Activated naive CD8-positive, alpha-beta T cell treated with anti-CD3 and anti-CD28 coated beads, Interleukin-2, amount 10 ng/mL, durations not matched to agents 7 days and 5 days (primary cell): ENCODE data around the gene BRDT. TPM values are rescaled to one million over a fixed set of nuclear protein-coding genes. Genes with fewer than 3 reads are reported as not detected.
"Not testable (repeated sequence)": the region's sequence is repeated elsewhere in the genome, so short reads cannot be mapped to it uniquely, and the experiment has no call there.

Experiments used
- ATAC-seq: fragments of 150-1000 bp; cut with Tn5 transposase; one replicate; pipeline ENCODE4 v1.10.0; 2021; ENCODE audit warnings: low read depth, moderate library complexity
- POLR2A ChIA-PET: fragments of 350-600 bp; sonication (Branson Sonifier 250); formaldehyde crosslinking; loops from one replicate; lab custom pipeline; 2021; ENCODE audit warnings: antibody characterized with exemption; lab: Charles Lee
- DNase-seq: peaks from one replicate; pipeline ENCODE4 v3.0.0; 2021
- H3K27ac Mint-ChIP-seq: one replicate; pipeline ENCODE4 v1.8.0; 2022; ENCODE audit warnings: mild to moderate bottlenecking, mixed read lengths
- H3K27me3 Mint-ChIP-seq: one replicate; pipeline ENCODE4 v1.8.0; 2022; ENCODE audit warnings: mild to moderate bottlenecking, moderate library complexity, mixed read lengths
- H3K36me3 Mint-ChIP-seq: one replicate; pipeline ENCODE4 v1.8.0; 2021; ENCODE audit warnings: mild to moderate bottlenecking, mixed read lengths
- H3K4me1 Mint-ChIP-seq: one replicate; pipeline ENCODE4 v1.8.0; 2021; ENCODE audit warnings: mixed read lengths
- H3K4me3 Mint-ChIP-seq: one replicate; pipeline ENCODE4 v1.8.0; 2022; ENCODE audit warnings: mild to moderate bottlenecking, moderate library complexity, mixed read lengths
- H3K9me3 Mint-ChIP-seq: one replicate; pipeline ENCODE4 v1.8.0; 2021; ENCODE audit warnings: mixed read lengths
- total RNA-seq, 2 experiments: library from RNA; stranded (reverse); gene quantifications; one replicate each; pipeline ENCODE4 v1.2.3, GENCODE V29; 2021

Gene BRDT
- total RNA-seq, 2 experiments from 2014 or later, result not detected

DNA sequence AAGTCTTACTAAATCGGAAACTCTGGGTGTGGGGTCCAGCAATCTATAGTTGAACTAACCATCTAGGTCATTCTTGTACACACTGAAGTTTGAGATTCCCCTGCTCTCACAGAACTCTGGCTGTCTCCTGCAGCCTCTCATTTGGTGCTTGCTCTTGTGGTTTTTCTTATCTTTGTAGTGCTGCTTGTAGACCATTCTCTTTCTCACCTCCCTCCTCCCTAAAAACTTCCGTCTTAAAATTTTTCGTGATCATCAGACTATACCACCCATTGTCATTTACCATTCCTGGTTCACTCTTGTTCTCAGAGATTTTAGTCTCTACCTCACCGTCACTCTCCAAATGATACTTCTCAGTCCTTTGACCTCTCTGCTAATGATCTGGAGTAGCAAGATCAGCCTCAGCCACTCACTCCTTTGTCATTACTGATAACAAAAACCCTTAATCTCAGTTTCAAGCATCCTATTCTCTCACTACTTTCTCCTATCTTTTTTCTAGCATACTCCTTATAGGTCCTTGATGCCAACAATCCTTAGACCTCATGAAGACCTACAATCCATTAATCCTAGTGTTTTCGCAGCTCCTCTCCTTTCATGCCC is 67.6 kb downstream of the BRDT start:
- no peaks in the 10 kb centered on the region for H3K9me3 Mint-ChIP-seq

DNA sequence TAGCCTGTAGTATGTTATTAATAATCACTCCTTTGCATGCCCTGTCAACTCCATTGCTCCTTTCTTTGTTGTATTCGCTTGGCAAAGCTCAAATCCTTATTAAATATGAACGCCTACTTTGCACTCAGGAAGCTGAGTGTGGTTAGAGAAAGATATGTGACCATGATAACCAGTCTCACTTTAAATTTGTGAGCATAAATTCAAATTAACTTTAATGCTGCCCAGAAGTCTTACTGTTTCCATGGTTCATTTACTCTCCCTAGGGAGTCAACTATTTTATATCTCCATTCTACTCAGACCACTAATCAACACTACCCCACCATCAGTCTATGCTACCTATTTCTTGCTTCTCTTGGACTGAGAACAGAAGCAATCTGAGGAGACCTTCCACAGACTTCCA is 68.5 kb downstream of the BRDT start:
- Mint-ChIP-seq H3K27ac (no peak overlapping the region), H3K36me3 (no peaks in the 10 kb centered on the region), H3K9me3 (no peaks in the 10 kb centered on the region), H3K4me1 (peaks cover 9% of the 10 kb centered on the region), H3K27me3 (peaks cover 9% of the 10 kb centered on the region), H3K4me3 (no peak overlapping the region)
- POLR2A ChIA-PET, result no interaction called here
- ATAC-seq (no peak), DNase-seq (no peak)

More for the DNA sequence above, 67.6 kb downstream of the BRDT start:
- POLR2A ChIA-PET, result no interaction called here
- ATAC-seq (no peak), DNase-seq (no peak)
- H3K36me3 Mint-ChIP-seq, result no peaks in the 10 kb centered on the region
- H3K27ac Mint-ChIP-seq, result no peak overlapping the region
- H3K4me1 Mint-ChIP-seq, result peaks cover 9% of the 10 kb centered on the region
- H3K4me3 Mint-ChIP-seq, result no peak overlapping the region
- peaks cover 6% of the 10 kb centered on the region for H3K27me3 Mint-ChIP-seq

DNA sequence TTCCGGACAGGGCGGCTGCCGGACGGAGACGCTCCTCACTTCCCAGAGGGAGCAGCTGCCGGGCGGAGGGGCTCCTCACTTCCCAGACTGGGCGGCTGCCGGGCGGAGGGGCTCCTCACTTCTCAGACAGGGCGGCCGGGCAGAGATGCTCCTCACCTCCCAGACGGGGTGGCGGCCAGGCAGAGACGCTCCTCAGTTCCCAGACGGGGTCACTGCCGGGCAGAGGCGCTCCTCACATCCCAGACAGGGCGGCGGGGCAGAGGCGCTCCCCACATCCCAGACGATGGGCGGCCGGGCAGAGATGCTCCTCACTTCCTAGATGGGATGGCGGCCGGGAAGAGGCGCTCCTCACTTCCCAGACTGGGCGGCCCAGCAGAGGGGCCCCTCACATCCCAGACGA is 76.8 kb downstream of the BRDT start:
- peaks cover 31% of the 10 kb centered on the region for H3K27me3 Mint-ChIP-seq
- DNase-seq, result not testable (repeated sequence)

DNA sequence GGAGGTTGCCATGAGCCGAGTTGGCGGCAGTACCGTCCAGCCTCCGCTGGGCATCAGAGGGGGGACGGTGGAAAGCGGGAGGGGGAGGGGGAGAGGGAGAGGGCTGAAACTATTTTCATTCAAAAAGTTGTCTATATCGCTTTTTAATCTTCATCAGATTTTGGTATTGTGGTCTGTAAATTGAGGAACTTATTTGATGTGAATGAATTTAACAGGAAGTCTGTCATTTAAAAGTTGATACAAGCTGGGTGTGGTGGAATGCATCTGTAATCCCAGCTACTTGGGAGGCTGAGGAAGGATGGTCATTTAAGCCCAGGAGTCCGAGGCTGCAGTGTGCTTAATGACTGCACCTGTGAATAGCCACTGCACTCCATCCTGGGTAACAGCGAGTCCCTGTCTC is 77.6 kb downstream of the BRDT start:
- Mint-ChIP-seq H3K9me3 (peaks cover 8% of the 10 kb centered on the region), H3K4me3 (no peak overlapping the region), H3K27ac (no peak overlapping the region), H3K4me1 (peaks cover 7% of the 10 kb centered on the region), H3K27me3 (peaks cover 35% of the 10 kb centered on the region), H3K36me3 (peaks cover 3% of the 10 kb centered on the region)
- POLR2A ChIA-PET, result interaction anchor here (0.7 kb wide), 1 partner anchor 54 kb away, joined by 5 read pairs; no protein-coding TSS in a partner anchor
- ATAC-seq (no peak), DNase-seq (no peak)

More for the DNA sequence above, 76.8 kb downstream of the BRDT start:
- H3K4me1 Mint-ChIP-seq, ATAC-seq, POLR2A ChIA-PET, H3K4me3 Mint-ChIP-seq, H3K36me3 Mint-ChIP-seq, H3K27ac Mint-ChIP-seq, H3K9me3 Mint-ChIP-seq: not testable (repeated sequence)

DNA sequence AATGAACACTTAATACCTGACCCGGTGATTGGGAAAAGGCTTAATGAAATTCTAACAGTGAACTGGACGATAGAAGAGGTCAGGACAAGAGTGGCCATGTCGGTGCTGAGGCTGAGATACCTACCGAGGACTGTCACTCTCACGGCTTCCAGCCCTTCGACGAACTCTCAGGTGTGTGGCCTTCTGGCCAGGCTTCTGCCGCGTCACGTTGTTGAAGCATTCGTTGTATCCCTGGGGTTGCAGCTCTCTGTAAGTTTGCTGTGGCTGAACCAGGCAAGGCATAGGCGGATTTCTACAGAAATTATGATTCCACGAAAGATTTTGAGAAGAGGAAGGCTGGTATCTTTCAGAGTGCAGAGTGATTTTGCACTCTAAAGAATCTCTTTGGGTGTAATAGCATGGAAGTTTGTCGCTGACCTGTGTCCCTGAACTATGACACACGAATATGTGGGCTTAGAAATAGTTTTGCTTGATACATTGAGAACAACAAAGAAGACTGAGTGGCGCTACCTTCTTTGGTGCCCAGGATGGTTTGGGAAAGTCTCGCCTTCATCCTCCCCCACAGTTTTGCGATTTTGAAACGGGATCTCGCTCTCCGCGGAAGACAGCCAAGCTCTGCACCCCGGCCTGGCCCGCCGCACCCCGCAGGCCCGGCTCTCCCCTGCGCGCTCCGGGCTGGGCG is 80.2 kb downstream of the BRDT start:
- H3K27ac Mint-ChIP-seq, result no peak overlapping the region
- DNase-seq (no peak), ATAC-seq (no peak)
- H3K9me3 Mint-ChIP-seq, result no peaks in the 10 kb centered on the region
- POLR2A ChIA-PET, result no interaction called here
- H3K4me1 Mint-ChIP-seq, result peaks cover 7% of the 10 kb centered on the region
- peaks cover 28% of the 10 kb centered on the region for H3K27me3 Mint-ChIP-seq
- peak overlapping the region; percentile 54 for H3K4me3 Mint-ChIP-seq
- no peaks in the 10 kb centered on the region for H3K36me3 Mint-ChIP-seq

DNA sequence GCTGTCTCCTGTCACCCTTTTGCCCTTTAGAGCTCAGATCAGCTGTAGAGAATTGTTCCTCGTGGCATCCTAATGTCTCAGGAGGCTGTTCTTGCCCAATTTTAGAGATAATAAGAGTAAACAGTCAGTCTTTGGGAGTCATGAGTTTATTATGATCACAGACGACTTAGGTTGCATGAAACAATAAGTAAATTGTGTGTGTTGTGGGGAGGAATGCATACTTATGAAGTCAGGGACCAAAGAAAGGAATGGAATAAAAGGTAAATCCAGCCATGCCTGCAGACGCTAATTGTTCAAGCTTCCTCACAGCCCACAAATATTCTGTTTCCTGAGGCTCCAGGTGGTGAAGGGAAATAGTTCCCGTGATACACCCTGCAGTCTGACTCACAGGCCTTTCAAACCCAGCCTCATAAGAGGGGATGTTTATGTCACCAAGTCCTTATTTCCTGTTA is 81.5 kb downstream of the BRDT start:
- H3K4me1 Mint-ChIP-seq, result peaks cover 7% of the 10 kb centered on the region

DNA sequence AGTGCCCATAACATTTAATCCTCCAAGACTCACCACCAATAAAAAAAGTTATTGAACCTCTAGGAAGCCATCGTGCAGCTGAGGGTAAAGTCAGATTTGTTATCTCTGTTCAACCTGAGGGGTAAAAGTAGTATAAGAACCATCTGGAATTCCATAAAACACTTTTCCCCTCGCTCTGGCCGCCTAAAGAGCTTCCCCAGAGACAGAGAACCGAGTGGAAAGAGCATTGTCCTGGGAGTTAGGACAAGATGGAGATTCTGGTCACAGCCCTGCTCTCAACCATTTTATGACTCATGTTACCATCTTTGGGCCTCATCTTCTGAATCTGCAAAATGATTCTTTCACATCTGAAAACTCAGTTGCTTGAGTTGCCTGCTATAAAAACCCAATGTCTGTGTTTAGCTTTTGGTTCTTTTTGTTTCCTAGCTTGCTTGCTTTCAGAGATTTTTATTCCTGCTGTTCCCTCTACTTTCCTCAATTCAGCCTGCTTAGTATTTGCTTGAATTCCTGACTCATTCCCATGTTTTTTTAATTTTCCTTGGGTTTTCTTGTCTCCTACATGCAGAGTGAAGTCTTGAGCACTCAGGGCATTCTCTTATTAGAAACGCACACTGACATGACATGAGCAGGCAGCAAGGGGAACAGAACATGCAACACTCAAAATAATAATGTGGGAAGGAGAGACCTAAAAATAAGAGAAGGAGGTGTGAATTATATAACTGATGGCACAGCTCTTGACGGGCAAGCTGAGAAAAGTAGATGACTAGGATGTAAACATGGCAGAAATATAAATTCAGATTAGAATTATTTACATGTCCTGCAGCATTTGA is 82.3 kb downstream of the BRDT start:
- H3K27me3 Mint-ChIP-seq, result peaks cover 39% of the 10 kb centered on the region
- ATAC-seq (no peak), DNase-seq (no peak)
- H3K27ac Mint-ChIP-seq, result no peak overlapping the region
- no peaks in the 10 kb centered on the region for H3K9me3 Mint-ChIP-seq
- no peak overlapping the region for H3K4me3 Mint-ChIP-seq
- POLR2A ChIA-PET, result no interaction called here
- H3K36me3 Mint-ChIP-seq, result no peaks in the 10 kb centered on the region
- peaks cover 7% of the 10 kb centered on the region for H3K4me1 Mint-ChIP-seq

More for the DNA sequence above, 81.5 kb downstream of the BRDT start:
- ATAC-seq (no peak), DNase-seq (no peak)
- H3K36me3 Mint-ChIP-seq, result no peaks in the 10 kb centered on the region
- H3K4me3 Mint-ChIP-seq, result peak overlapping the region; percentile 69
- H3K27ac Mint-ChIP-seq, result no peak overlapping the region
- peaks cover 35% of the 10 kb centered on the region for H3K27me3 Mint-ChIP-seq
- POLR2A ChIA-PET, result no interaction called here
- H3K9me3 Mint-ChIP-seq, result no peaks in the 10 kb centered on the region

DNA sequence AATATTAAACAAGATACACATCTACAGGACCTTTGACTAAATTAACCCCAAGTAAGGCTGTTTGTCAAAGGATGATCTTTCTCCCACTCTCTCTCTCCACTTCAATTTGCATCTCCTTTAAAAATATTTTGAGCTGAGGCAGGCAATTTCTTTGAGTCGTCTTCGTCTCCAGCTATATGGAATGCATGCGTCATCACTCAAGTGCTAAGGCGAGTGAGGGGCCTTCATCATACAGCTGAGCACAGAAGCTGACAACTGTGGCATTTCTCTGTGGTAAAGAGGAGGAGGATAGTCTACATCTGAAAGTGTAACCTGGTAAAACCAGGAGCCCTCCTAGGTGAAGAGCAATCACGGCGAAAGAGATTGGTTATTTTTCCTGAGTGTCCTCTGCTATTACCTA is 88.2 kb downstream of the BRDT start:
- H3K4me3 Mint-ChIP-seq, result no peak overlapping the region
- POLR2A ChIA-PET, result no interaction called here

DNA sequence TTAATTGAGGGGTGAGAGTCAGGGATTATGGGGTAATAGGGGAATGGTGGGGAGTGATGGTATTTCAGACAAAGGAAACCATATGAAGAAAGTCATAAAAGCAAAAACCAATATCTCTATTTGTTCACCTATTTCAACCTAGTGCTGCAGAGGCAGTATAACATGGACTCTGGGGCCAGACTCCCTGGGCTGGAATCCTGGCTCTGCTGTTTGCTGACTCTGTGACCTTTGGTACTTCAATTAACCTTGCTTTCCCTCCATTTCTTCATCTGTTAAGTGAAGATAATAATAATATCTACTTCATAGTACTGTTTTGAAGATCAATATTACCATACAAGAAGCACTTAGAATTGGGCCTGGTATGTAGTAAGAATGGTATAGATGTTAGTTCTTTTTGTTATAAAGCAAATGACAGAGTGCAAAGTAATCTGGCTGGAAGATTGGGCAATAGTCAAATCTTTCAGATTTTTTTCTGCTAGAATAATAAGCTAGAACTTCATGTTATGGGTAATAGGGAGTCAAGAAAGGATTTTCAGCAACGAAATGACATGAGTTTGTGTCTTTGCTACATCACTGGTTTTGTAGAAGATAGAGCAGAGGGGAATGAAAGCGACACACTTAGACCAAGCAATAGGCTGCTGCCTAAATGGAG is 89.6 kb downstream of the BRDT start:
- Mint-ChIP-seq H3K27ac (no peak overlapping the region), H3K4me3 (no peak overlapping the region), H3K4me1 (no peaks in the 10 kb centered on the region), H3K27me3 (peaks cover 24% of the 10 kb centered on the region), H3K36me3 (no peaks in the 10 kb centered on the region), H3K9me3 (no peaks in the 10 kb centered on the region)
- POLR2A ChIA-PET, result no interaction called here
- DNase-seq (no peak), ATAC-seq (no peak)

More for the DNA sequence above, 88.2 kb downstream of the BRDT start:
- peaks cover 24% of the 10 kb centered on the region for H3K27me3 Mint-ChIP-seq
- no peaks in the 10 kb centered on the region for H3K36me3 Mint-ChIP-seq
- no peak overlapping the region for H3K27ac Mint-ChIP-seq
- H3K9me3 Mint-ChIP-seq, result no peaks in the 10 kb centered on the region
- no peaks in the 10 kb centered on the region for H3K4me1 Mint-ChIP-seq
- ATAC-seq, result no peak
- DNase-seq, result no peak

DNA sequence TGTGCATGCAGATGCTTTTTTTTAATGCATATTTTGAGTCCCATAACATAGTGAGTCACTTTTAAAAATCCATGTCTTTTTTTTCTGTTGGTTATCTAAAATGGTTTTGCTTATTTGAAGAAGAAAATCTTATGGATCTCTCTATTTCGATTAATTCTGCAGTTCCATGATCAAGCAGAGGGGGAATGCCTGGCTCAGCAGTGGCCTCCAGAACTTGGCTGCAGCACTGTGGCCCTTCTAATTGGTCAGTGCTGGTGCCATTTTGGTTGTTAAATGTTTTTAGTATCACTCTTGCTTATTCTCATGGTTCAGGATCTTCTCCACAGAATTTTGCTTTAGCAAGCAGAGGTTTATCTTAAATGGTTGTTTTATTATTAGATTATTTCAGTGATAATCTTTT is 91.8 kb downstream of the BRDT start:
- no peak overlapping the region for H3K27ac Mint-ChIP-seq
- no peaks in the 10 kb centered on the region for H3K36me3 Mint-ChIP-seq
- H3K9me3 Mint-ChIP-seq, result no peaks in the 10 kb centered on the region
- H3K4me3 Mint-ChIP-seq, result no peak overlapping the region
- ATAC-seq (no peak), DNase-seq (no peak)
- H3K4me1 Mint-ChIP-seq, result no peaks in the 10 kb centered on the region
- POLR2A ChIA-PET, result no interaction called here
- H3K27me3 Mint-ChIP-seq, result peaks cover 13% of the 10 kb centered on the region

DNA sequence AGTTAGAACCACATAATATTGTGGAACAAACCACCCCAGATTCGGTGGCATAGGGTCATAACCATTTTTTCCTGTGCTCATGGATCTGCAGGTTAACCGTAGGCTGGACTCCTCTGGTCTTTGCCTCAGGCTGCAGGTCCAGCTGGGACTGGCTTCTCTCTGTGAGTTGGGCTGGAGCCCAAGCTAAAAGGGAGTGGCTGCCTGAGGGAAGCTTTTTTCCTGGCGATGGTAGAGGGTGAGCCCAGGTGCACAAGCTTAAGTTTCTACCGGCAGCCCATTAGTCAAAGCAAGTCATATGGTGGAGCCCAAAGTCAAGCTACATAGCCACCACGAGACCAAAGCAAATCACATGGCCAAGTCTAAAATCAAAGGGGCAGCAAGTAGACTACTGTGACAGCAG is 94.4 kb downstream of the BRDT start:
- Mint-ChIP-seq H3K4me1 (no peaks in the 10 kb centered on the region), H3K27ac (no peak overlapping the region), H3K9me3 (no peaks in the 10 kb centered on the region), H3K27me3 (peaks cover 4% of the 10 kb centered on the region), H3K36me3 (no peaks in the 10 kb centered on the region), H3K4me3 (no peak overlapping the region)
- ATAC-seq, result no peak
- POLR2A ChIA-PET, result no interaction called here
- no peak for DNase-seq

DNA sequence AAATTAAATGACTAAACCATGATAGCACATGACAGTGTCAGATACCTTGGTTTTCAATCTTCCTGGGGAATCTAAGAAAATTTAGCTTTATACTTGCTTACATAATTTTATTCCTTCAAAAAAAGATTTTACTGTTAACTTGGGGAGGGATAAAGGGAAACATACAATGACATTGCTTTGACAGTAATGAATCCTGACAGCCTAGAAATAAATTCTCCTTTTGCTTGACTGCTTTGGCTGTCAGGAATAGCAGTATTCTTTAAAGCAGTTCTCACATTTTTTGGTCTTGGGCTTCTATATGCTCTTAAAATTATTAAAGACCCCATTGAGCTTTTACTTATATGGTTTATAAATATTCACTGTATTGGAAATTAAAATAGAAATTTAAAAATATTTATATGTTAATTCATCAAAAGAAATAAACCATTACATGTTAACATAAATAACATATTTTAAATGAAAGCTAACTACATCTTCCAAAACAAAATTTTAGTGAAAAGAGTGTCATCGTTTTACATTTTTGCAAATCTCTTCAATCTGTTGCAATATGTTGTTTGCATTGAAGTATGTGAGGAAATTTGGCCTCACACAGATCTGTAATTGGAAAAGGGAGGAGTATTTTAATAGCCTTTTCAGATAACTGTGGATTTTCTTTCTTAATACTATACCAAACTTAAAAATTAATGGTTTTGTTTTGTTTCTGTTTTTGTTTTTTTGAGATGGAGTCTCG is 96.7 kb downstream of the BRDT start:
- H3K4me1 Mint-ChIP-seq, result no peaks in the 10 kb centered on the region
- H3K9me3 Mint-ChIP-seq, result no peaks in the 10 kb centered on the region
- no peak overlapping the region for H3K4me3 Mint-ChIP-seq
- POLR2A ChIA-PET, result no interaction called here
- peaks cover 4% of the 10 kb centered on the region for H3K27me3 Mint-ChIP-seq
- H3K27ac Mint-ChIP-seq, result no peak overlapping the region
- ATAC-seq (no peak), DNase-seq (no peak)
- no peaks in the 10 kb centered on the region for H3K36me3 Mint-ChIP-seq

DNA sequence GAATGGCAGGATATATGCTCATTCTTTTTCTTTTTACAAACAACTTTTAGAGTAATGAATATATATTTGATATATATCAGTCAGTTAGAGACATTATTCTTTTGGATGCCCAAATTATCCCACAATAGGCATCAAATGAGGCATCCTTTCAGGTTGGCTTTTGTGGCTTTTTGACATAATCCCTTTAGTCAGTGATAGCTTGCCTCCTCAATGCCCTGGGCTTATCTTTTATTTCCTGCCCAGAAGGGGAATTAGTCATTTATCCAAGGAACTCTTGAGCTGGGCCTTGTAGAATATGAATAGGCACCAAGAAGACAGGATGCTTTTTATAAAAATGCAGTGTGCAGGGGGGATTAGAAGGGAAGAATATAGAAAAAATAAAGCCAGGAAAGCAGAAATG is 102.7 kb downstream of the BRDT start:
- Mint-ChIP-seq H3K27ac (no peak overlapping the region), H3K36me3 (peaks cover 2% of the 10 kb centered on the region), H3K9me3 (no peaks in the 10 kb centered on the region), H3K27me3 (peaks cover 8% of the 10 kb centered on the region), H3K4me1 (no peaks in the 10 kb centered on the region), H3K4me3 (no peak overlapping the region)
- POLR2A ChIA-PET, result no interaction called here
- DNase-seq, result no peak
- ATAC-seq, result no peak
